Bronchial epithelial cell (primary cell): Measurements from ENCODE around the gene GPR179. TPM values are rescaled to one million over a fixed set of nuclear protein-coding genes. Genes with fewer than 3 reads are reported as not detected.

Source experiments
- DNase-seq: peaks from one replicate; pipeline ENCODE4 v3.0.0-alpha.2; 2010; ENCODE audit warnings: low read depth
- FAIRE-seq: peaks from 2 replicates; lab custom pipeline; 2011; peaks lifted over from hg19 to GRCh38; lab: Jason Lieb, UNC
- H3K27me3 ChIP-seq: 2 replicates; pipeline ENCODE4 v1.5.1; 2011; ENCODE audit warnings: low read length; ENCODE audit not compliant: control insufficient read depth, insufficient read depth
- H3K36me3 ChIP-seq: 2 replicates; pipeline ENCODE4 v1.5.1; 2011; ENCODE audit warnings: low read length; ENCODE audit not compliant: control insufficient read depth, insufficient read depth
- H3K4me3 ChIP-seq: 2 replicates; pipeline ENCODE4 v1.5.1; 2011; ENCODE audit warnings: mild to moderate bottlenecking, low read depth, low read length, control low read depth
- CTCF ChIP-seq: IDR thresholded peaks from 2 replicates; pipeline ENCODE4 v1.5.1; 2011; ENCODE audit warnings: mild to moderate bottlenecking, moderate library complexity, low read length, control low read depth, inconsistent platforms; ENCODE audit not compliant: insufficient read depth, severe bottlenecking
- total RNA-seq: library from RNA; depleted of rRNA; stranded (reverse); fragments of >200 nt; gene quantifications from 2 replicates; pipeline ENCODE4 v1.2.1, GENCODE V29; 2014

GPR179 gene
- under 0.01 TPM in 2 replicates for total RNA-seq

GRCh38 chr17:38343608-38344419 is at the start of gene GPR179:
TSS of gene GPR179 (minus strand) at chr17:38343956. CDS start at chr17:38343789, 167 bp downstream.
- Histone ChIP-seq H3K27me3 (no peaks in the 10 kb centered on the region), H3K4me3 (no peak within 1 kb of the TSS), H3K36me3 (no peaks in the 10 kb centered on the region)
- FAIRE-seq = no peak
- DNase-seq = no peak
- no peak for TF ChIP-seq CTCF

GRCh38 chr17:38379448-38379847 is 35.7 kb upstream of the GPR179 start:
- DNase-seq (no peak), FAIRE-seq (no peak)
- Histone ChIP-seq H3K4me3 (no peak overlapping the region), H3K36me3 (peaks cover 5% of the 10 kb centered on the region), H3K27me3 (no peaks in the 10 kb centered on the region)
- TF ChIP-seq CTCF = no peak

GRCh38 chr17:38369124-38369886 is 25.5 kb upstream of the GPR179 start:
- peaks cover 7% of the 10 kb centered on the region for H3K36me3 ChIP-seq
- no peak overlapping the region for H3K4me3 ChIP-seq
- FAIRE-seq = no peak

GRCh38 chr17:38364741-38365140 is 21.0 kb upstream of the GPR179 start:
- H3K36me3 ChIP-seq = peaks cover 7% of the 10 kb centered on the region
- no peak for TF ChIP-seq CTCF
- no peaks in the 10 kb centered on the region for H3K27me3 ChIP-seq
- H3K4me3 ChIP-seq = no peak overlapping the region
- DNase-seq (no peak), FAIRE-seq (no peak)

More at GRCh38 chr17:38369124-38369886, 25.5 kb upstream of the GPR179 start:
- no peak for DNase-seq
- TF ChIP-seq CTCF = no peak
- H3K27me3 ChIP-seq = no peaks in the 10 kb centered on the region

- FAIRE-seq (no peak), DNase-seq (no peak)
- Histone ChIP-seq H3K27me3 (no peaks in the 10 kb centered on the region), H3K4me3 (no peak overlapping the region), H3K36me3 (peaks cover 7% of the 10 kb centered on the region)
- no peak for TF ChIP-seq CTCF
These were observed 19.3 kb upstream of the GPR179 start for GRCh38 chr17:38363016-38363415.
